WI38 (cell line): Measurements from ENCODE around the gene SYNGR1.
"Not testable (repeated sequence)": the region's sequence is repeated elsewhere in the genome, so short reads cannot be mapped to it uniquely, and the experiment has no call there.

Experiments used
- H3K4me3 ChIP-seq: 2 replicates; pipeline ENCODE4 v1.5.1; 2011; ENCODE audit warnings: low read depth, mild to moderate bottlenecking, control low read depth, low read length
- TF ChIP-seq, protein P1 (sequence below): IDR thresholded peaks from 2 replicates; pipeline ENCODE4 v1.5.1; 2012; ENCODE audit warnings: low read depth, mild to moderate bottlenecking, control low read depth, low read length

Gene SYNGR1

DNA sequence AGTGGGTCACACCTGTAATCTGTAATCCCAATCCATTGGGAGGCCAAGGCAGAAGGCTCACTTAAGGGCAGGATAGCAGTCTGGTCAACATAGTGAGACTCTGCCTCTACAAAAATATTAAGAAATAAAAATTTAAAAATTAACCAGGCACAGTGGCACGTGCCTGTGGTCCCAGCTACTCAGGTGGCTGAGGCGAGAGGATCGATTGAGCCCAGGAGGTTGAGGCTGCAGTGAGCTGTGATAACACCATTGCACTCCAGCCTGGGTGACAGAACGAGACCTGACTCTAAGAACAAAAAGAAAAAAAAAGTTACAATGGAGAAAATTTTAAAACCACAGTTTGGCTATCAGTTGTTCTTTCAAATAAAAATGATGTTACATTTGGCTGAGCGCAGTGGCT lies 13.4 kb upstream of the SYNGR1 start:
- TF ChIP-seq, protein P1, sequence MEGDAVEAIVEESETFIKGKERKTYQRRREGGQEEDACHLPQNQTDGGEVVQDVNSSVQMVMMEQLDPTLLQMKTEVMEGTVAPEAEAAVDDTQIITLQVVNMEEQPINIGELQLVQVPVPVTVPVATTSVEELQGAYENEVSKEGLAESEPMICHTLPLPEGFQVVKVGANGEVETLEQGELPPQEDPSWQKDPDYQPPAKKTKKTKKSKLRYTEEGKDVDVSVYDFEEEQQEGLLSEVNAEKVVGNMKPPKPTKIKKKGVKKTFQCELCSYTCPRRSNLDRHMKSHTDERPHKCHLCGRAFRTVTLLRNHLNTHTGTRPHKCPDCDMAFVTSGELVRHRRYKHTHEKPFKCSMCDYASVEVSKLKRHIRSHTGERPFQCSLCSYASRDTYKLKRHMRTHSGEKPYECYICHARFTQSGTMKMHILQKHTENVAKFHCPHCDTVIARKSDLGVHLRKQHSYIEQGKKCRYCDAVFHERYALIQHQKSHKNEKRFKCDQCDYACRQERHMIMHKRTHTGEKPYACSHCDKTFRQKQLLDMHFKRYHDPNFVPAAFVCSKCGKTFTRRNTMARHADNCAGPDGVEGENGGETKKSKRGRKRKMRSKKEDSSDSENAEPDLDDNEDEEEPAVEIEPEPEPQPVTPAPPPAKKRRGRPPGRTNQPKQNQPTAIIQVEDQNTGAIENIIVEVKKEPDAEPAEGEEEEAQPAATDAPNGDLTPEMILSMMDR = no peak
- no peak overlapping the region for H3K4me3 ChIP-seq

DNA sequence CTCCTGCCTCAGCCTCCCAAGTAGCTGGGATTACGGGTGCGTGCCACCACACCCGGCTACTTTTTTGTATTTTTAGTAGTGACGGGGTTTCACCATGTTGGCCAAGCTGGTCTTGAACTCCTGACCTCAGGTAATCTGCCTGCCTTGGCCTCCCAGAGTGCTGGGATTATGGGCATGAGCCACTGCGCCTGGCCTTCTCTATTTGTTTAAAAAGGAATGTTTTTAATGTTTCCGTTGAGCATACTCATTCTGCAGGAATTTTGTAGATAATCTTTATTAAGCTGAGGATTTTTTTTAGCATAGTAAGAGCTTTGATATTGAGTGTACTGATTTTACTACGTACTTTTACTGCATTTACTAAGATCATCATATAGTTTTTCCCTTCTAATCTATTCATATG lies 10.0 kb upstream of the SYNGR1 start:
- not testable (repeated sequence) for H3K4me3 ChIP-seq

DNA sequence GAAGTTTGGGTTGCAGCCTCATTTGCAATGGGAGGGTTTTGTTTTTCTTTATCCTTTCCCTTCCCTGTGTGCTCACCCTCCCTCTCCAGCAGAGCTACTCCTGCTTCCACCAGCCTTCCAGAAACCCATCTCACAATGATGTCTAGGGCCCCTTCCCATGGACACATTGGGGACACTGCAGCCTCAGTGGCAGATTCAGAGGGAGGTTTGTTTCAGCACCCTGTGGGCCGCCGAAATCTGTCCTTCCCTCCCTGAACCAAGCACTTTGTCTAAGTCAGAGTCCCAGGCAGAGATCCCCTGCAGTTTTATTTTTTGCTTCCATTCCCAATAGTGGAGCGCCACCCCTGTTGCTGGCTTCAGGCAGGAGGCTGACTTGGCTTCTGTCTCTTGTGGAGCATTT lies 8.6 kb upstream of the SYNGR1 start:
- no peak overlapping the region for H3K4me3 ChIP-seq
- TF ChIP-seq, protein P1 = no peak

DNA sequence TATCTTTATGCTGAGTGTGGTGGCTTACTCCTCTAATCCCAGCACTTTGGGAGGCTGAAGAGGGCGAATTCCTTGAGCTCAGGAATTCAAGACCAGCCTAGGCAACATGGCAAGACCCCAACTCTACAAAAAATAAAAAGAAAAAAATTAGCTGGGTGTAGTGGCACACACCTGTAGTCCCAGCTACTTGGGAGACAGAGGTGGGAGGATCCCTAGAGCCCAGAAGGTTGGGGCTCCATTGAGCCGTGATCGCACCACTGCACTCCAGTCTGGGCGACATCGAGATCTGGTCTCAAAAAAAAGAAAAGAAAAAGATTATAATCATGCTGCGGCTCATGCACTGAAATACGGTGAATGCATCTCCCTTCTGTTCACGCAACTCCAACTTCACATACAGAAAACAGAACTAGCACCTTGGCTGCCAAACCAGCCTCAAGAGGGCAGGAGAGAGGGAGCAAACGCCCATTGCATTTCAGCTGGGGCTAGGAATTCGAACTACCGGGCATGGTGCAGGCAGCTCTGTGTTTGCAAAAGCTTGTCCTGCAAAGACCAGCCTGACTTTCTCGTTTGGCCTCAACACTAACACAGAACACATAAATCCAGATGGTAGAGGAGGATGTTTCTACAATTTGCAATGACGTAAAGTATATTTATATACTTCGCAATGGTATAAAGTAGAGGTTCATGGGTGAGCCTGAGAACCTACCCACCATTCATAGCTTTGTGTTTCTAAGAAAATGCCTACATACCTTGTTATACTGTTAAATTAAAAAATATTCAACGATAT lies 6.3 kb upstream of the SYNGR1 start:
- TF ChIP-seq, protein P1 = peak; percentile 74
- H3K4me3 ChIP-seq = no peak overlapping the region

DNA sequence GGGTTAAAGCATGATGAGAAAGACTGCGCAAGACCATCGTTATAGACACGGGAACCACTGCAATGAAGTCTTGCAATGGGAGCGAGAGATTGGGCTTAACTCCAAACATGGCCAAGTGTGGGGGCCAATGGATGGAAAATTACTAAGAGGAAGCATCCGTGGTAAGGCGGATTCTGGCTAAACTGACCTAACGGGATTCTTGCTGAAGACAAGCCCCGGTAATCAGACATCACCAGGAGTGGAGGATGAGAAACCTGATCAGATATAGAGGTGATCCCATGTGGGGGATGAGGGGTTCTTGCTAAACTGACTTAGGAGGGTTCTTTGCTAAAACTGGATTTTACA lies 5.8 kb upstream of the SYNGR1 start:
- H3K4me3 ChIP-seq = no peak overlapping the region
- TF ChIP-seq, protein P1 = no peak

DNA sequence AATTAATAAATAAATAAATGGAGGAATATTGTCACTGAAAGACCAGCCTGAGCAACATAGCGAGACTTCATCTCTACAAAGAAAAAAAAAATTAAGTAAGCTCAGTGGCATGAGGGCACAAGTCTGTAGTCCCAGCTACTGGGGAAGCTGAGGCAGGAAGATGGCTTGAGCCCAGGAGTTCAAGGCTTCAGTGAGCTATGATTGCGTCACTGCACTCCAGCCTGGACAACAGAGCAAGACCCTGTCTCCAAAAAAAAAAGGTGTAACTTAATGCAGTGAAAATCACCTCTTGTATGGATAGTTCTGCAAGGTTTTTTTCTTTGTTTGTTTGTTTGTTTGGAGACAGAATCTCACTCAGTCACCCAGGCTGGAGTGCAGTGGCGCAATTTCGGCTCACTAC lies 4.6 kb upstream of the SYNGR1 start:
- no peak overlapping the region for H3K4me3 ChIP-seq
- TF ChIP-seq, protein P1 = no peak

DNA sequence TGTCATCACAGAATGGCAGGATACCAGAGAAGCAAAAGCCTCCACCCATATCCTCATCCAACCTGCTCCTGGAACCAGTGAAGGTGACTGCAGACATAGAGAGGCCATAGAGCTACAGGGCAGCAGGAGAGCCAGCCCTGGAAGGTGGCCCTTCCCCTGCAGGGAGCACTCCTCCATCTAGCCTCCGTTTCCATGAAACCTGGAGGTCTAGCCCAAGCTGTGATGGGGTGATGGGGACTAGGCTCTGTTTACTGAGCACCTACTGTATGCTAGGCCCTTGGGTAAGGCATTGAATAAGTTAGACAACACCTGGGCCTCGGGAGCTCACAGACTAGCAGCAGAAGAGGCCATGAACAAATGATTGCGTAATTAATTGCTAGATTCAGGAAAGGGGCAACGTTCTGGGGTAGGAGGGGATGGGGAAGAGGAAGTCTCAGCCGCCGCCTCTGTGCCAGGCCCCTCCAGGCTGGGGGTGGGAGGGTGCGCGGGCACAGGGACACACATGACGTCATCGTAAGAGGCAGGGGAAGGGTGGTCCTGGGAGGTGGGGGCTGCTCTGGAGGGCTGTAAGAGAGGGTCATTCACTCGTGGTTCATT lies 784 bp upstream of the SYNGR1 start:
- TF ChIP-seq, protein P1 = no peak
- H3K4me3 ChIP-seq = peak overlapping the region; percentile 65
